Loucy (cell line): ENCODE measurements around the gene BBX.
"Not testable (repeated sequence)": the region's sequence is repeated elsewhere in the genome, so short reads cannot be mapped to it uniquely, and the experiment has no call there.

Experiments
- CTCF ChIP-seq: fragments of 200-600 bp; sonication (generic); conservative IDR thresholded peaks from 2 replicates; pipeline ENCODE4 v1.5.1; 2014; ENCODE audit warnings: mild to moderate bottlenecking, antibody characterized with exemption, low read length
- EZH2phosphoT487 ChIP-seq: fragments of 200-600 bp; IDR thresholded peaks from 2 replicates; pipeline ENCODE4 v1.6.1; 2018; ENCODE audit warnings: antibody characterized with exemption, mild to moderate bottlenecking, moderate library complexity, borderline replicate concordance

DNA sequence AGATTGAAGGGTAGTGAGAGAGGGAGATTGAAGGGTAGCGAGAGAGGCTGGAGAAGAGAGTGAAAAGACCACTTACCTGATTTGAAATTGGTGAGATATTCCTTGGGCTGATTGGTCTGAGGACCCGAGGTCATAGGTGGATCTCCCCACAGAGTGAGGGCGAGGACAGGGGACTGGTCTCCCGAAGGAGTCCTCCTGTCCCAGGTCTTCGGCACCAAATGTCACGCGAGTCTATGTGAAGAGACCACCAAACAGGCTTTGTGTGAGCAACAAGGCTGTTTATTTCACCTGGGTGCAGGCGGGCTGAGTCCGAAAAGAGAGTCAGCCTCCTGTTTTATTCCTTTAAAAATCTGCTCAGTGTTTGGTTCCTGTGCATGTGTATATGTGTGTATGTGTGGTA is 48.7 kb downstream of the BBX start:
- TF ChIP-seq CTCF, EZH2phosphoT487: not testable (repeated sequence)
